OCI-LY7 (cell line): ENCODE results near the gene AUNIP. TPM values are rescaled to one million over a fixed set of nuclear protein-coding genes. Genes with fewer than 3 reads are reported as not detected.

ENCODE experiments used
- BruUV-seq: library from RNA; stranded (reverse); fragments of 400-500 nt; replicated peaks from 2 replicates; lab custom pipeline; 2021; lab: Mats Ljungman, UMichigan
- CTCF ChIA-PET: fragments of 300-600 bp; sonication (Branson Sonifier 250); formaldehyde crosslinking; loops from one replicate; lab custom pipeline; 2022; ENCODE audit warnings: antibody characterized with exemption; ENCODE audit not compliant: unreplicated experiment; lab: Charles Lee
- POLR2A ChIA-PET: fragments of 300-600 bp; sonication (Branson Sonifier 250); formaldehyde crosslinking; loops from one replicate; lab custom pipeline; 2022; ENCODE audit warnings: antibody characterized with exemption; lab: Charles Lee
- DNase-seq: peaks from one replicate; pipeline ENCODE4 v3.0.0-alpha.2; 2015; ENCODE audit warnings: low spot score
- H2AFZ ChIP-seq: fragments of 200-600 bp; sonication (generic), shearing (Covaris generic); 2 replicates; pipeline ENCODE4 v1.6.1; 2014; ENCODE audit warnings: mild to moderate bottlenecking, antibody characterized with exemption, low read length, moderate library complexity
- H3K27ac ChIP-seq: fragments of 200-600 bp; sonication (generic); 2 replicates; pipeline ENCODE4 v1.5.1; 2014; ENCODE audit warnings: mixed run types, low read depth, mild to moderate bottlenecking, moderate library complexity, low read length, inconsistent platforms; ENCODE audit not compliant: poor library complexity, severe bottlenecking
- H3K36me3 ChIP-seq: fragments of 200-600 bp; sonication (generic); 2 replicates; pipeline ENCODE4 v1.6.1; 2014; ENCODE audit warnings: mild to moderate bottlenecking, antibody characterized with exemption, low read length, moderate library complexity, mixed read lengths; ENCODE audit not compliant: insufficient read depth
- H3K4me1 ChIP-seq: fragments of 200-600 bp; sonication (generic); 2 replicates; pipeline ENCODE4 v1.5.1; 2014; ENCODE audit warnings: mild to moderate bottlenecking, low read length; ENCODE audit not compliant: insufficient read depth, poor library complexity, severe bottlenecking
- H3K4me2 ChIP-seq: fragments of 200-600 bp; sonication (generic); 2 replicates; pipeline ENCODE4 v1.6.1; 2014; ENCODE audit warnings: mild to moderate bottlenecking, low read length
- H3K4me3 ChIP-seq: fragments of 200-600 bp; sonication (generic); 2 replicates; pipeline ENCODE4 v1.5.1; 2014; ENCODE audit warnings: mild to moderate bottlenecking, low read depth, low read length; ENCODE audit not compliant: poor library complexity, severe bottlenecking
- H3K79me2 ChIP-seq: fragments of 200-600 bp; sonication (generic); 2 replicates; pipeline ENCODE4 v1.6.1; 2016; ENCODE audit warnings: low read depth, mild to moderate bottlenecking, low read length, moderate library complexity, mixed read lengths; ENCODE audit not compliant: insufficient read depth
- H3K9me2 ChIP-seq: fragments of 200-600 bp; sonication (generic); 2 replicates; pipeline ENCODE4 v1.6.1; 2016; ENCODE audit warnings: mild to moderate bottlenecking, low read length, mixed read lengths; ENCODE audit not compliant: insufficient read depth
- H3K9me3 ChIP-seq: fragments of 200-600 bp; sonication (generic); 2 replicates; pipeline ENCODE4 v1.6.1; 2014; ENCODE audit warnings: mild to moderate bottlenecking, mixed run types, low read length, mixed read lengths
- H4K20me1 ChIP-seq: fragments of 200-600 bp; sonication (generic); 2 replicates; pipeline ENCODE4 v1.6.1; 2014; ENCODE audit warnings: mild to moderate bottlenecking, antibody characterized with exemption, low read length, moderate library complexity, mixed read lengths; ENCODE audit not compliant: insufficient read depth
- CTCF ChIP-seq: fragments of 200-600 bp; sonication (generic); conservative IDR thresholded peaks from 2 replicates; pipeline ENCODE4 v1.5.1; 2014; ENCODE audit warnings: mild to moderate bottlenecking, antibody characterized with exemption, low read length, moderate library complexity, mixed read lengths
- EZH2phosphoT487 ChIP-seq: fragments of 200-600 bp; sonication (generic); IDR thresholded peaks from 2 replicates; pipeline ENCODE4 v1.6.1; 2018; ENCODE audit warnings: low read depth, borderline replicate concordance, mild to moderate bottlenecking, mixed run types, antibody characterized with exemption, low read length, moderate library complexity, mixed read lengths
- intact Hi-C: fragments of 100-400 bp; cut with micrococcal nuclease; formaldehyde crosslinking; loops from one replicate; pipeline ENCODE4 v1.10.0; 2022; ENCODE audit not compliant: unreplicated experiment
- total RNA-seq, 2 experiments: library from RNA; depleted of rRNA in 1 of 2; stranded (reverse); fragments of >200 nt in 1 of 2; shearing (Covaris generic) in 1 of 2; gene quantifications; 2 replicates each; pipeline ENCODE4 v1.2.3, GENCODE V29; 2014 to 2022

Gene AUNIP
- total RNA-seq, 2 experiments from 2014 or later: 15.1 to 21.5 TPM

- no peak overlapping the region for H3K4me3 ChIP-seq
- H3K4me1 ChIP-seq: peaks cover 18% of the 10 kb centered on the region
- intact Hi-C loops: no loop called here
- no peak overlapping the region for H3K27ac ChIP-seq
- no TSS peak for BruUV-seq
- TF ChIP-seq CTCF: no peak
- no peak for TF ChIP-seq EZH2phosphoT487
- no peaks in the 10 kb centered on the region for H4K20me1 ChIP-seq
- H3K36me3 ChIP-seq: no peaks in the 10 kb centered on the region
- H3K79me2 ChIP-seq: no peaks in the 10 kb centered on the region
- no peak for DNase-seq
- H3K9me3 ChIP-seq: no peaks in the 10 kb centered on the region
- no peaks in the 10 kb centered on the region for H3K9me2 ChIP-seq
- H2AFZ ChIP-seq: no peak overlapping the region
- POLR2A ChIA-PET: interaction anchor here (0.7 kb wide), 1 partner anchor 572 kb away, joined by 3 read pairs; no protein-coding TSS in a partner anchor
- CTCF ChIA-PET: no interaction called here
- no peak overlapping the region for H3K4me2 ChIP-seq
These were observed 65.6 kb downstream of the AUNIP start for GRCh38 chr1:25793585-25794170.

GRCh38 chr1:25792115-25792514 is 67.1 kb downstream of the AUNIP start:
- Histone ChIP-seq H3K9me2 (no peaks in the 10 kb centered on the region), H3K27ac (no peak overlapping the region), H3K79me2 (no peaks in the 10 kb centered on the region), H2AFZ (no peak overlapping the region), H3K4me2 (no peak overlapping the region), H3K9me3 (no peaks in the 10 kb centered on the region), H3K4me1 (peaks cover 21% of the 10 kb centered on the region), H4K20me1 (no peaks in the 10 kb centered on the region), H3K4me3 (no peak overlapping the region), H3K36me3 (no peaks in the 10 kb centered on the region)
- no peak for TF ChIP-seq CTCF
- no peak for DNase-seq
- ChIA-PET POLR2A (no interaction called here), CTCF (no interaction called here)
- BruUV-seq: no TSS peak
- intact Hi-C loops: no loop called here

GRCh38 chr1:25790472-25790871 is 68.8 kb downstream of the AUNIP start:
- H3K4me3 ChIP-seq: no peak overlapping the region
- no peak overlapping the region for H3K27ac ChIP-seq
- CTCF ChIA-PET: no interaction called here
- intact Hi-C loops: no loop called here
- H3K9me3 ChIP-seq: no peaks in the 10 kb centered on the region
- peaks cover 10% of the 10 kb centered on the region for H3K4me1 ChIP-seq
- BruUV-seq: no TSS peak
- H2AFZ ChIP-seq: no peak overlapping the region
- H3K4me2 ChIP-seq: no peak overlapping the region
- POLR2A ChIA-PET: no interaction called here
- TF ChIP-seq EZH2phosphoT487 (no peak), CTCF (no peak)
- no peaks in the 10 kb centered on the region for H3K36me3 ChIP-seq
- H4K20me1 ChIP-seq: no peaks in the 10 kb centered on the region
- no peaks in the 10 kb centered on the region for H3K79me2 ChIP-seq
- DNase-seq: no peak
- H3K9me2 ChIP-seq: no peaks in the 10 kb centered on the region
